ENCODE results near the gene SRL. TPM values are rescaled to one million over a fixed set of nuclear protein-coding genes. Genes with fewer than 3 reads are reported as not detected.

Gene SRL
- total RNA-seq, 1 experiment from 2014 or later: not detected

DNA sequence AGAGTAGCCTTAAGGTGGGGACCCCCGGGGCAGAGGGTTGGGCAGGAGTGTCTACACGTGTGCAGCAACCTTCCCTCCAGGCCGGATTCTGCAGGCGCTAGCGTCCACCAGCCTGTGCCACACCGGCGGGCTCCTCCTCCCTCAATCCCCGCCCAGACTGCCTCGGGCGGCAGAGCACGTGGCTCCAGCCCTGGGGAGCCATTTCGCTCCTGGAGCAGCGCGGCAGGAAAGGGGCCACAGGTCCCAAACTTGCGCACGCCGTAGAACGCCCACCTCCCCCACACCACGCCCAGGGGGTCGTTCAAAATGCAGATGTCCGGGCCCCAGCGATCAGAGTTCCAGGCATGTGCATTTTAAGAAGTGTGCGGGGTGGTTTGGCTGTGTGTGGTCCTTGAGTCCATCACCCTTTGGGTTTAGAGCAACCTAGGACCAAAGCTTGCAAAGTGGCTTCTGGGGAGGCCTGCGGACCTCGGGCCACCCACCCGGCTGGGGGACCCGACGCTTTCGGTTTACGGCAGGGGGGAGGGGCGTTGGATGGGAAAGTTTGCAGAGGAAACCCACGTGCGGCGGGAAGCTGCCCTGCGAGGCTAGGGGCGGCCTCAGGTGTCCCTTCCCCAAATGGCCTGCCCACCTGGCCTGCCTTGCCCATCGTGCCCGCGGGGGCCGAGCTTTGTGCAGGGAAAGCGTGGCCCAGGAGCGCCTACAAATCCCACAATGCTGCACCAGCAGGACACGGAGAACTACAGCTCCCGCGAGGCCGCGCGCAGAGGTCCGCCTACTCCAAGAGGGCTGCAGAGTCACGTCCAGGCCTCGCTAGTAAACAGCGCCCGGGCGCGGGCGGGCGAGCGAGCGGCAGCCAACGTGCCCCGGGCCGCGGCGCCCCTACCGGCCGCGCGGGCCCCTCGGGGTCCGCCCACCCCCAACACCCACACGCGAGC, 29.6 kb upstream of the SRL start:
- POLR2A ChIA-PET: interaction anchor here (1.2 kb wide), 1 partner anchor 74 kb away, joined by 3 read pairs; no protein-coding TSS in a partner anchor
- H3K4me1 ChIP-seq (ENCODE audit: control insufficient read depth, insufficient read depth, low read length): peaks cover 15% of the 10 kb centered on the region
- H3K36me3 ChIP-seq (ENCODE audit: control insufficient read depth, insufficient read depth, low read length): peaks cover 3% of the 10 kb centered on the region; the same call in 1 of the 2 replicates
- CTCF ChIA-PET: interaction anchor here (0.6 kb wide), 1 partner anchor 131 kb away, joined by 8 read pairs; no protein-coding TSS in a partner anchor
- DNase-seq (ENCODE audit: low read depth, low spot score) (peak; percentile 63), ATAC-seq (peak; percentile 90)
- in situ Hi-C loops (cut with HindIII; ENCODE audit: low pct_unique_long_range_greater_than_20kb, low sequenced_read_pairs) (no loop called here), intact Hi-C loops (cut with micrococcal nuclease; ENCODE audit: unreplicated experiment) (loop anchor here (5.0 kb wide), 1 partner anchor 66 kb away; no protein-coding TSS in a partner anchor)
- BruUV-seq (replicated peaks): no TSS peak
- H3K27me3 ChIP-seq (ENCODE audit: control insufficient read depth, insufficient read depth, low read length): no peaks in the 10 kb centered on the region
- H3K4me3 ChIP-seq (ENCODE audit: low read depth in 2 of 2, low read length in 2 of 2): peak overlapping the region; percentile 70 to 85
- TF ChIP-seq TCF7L2 (IDR thresholded peaks at IDR 0.05; ENCODE audit: low read depth, low read length): 0 out of 2 replicates have a peak, but pooled peaks have one; percentile 33
- TF ChIP-seq, protein P1, sequence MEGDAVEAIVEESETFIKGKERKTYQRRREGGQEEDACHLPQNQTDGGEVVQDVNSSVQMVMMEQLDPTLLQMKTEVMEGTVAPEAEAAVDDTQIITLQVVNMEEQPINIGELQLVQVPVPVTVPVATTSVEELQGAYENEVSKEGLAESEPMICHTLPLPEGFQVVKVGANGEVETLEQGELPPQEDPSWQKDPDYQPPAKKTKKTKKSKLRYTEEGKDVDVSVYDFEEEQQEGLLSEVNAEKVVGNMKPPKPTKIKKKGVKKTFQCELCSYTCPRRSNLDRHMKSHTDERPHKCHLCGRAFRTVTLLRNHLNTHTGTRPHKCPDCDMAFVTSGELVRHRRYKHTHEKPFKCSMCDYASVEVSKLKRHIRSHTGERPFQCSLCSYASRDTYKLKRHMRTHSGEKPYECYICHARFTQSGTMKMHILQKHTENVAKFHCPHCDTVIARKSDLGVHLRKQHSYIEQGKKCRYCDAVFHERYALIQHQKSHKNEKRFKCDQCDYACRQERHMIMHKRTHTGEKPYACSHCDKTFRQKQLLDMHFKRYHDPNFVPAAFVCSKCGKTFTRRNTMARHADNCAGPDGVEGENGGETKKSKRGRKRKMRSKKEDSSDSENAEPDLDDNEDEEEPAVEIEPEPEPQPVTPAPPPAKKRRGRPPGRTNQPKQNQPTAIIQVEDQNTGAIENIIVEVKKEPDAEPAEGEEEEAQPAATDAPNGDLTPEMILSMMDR (IDR thresholded peaks at IDR 0.05): no peak; the same call in 1 of the 2 replicates
- H3K27ac ChIP-seq (ENCODE audit: low read length): peak overlapping the region; percentile 95
- no peaks in the 10 kb centered on the region for H3K9me3 ChIP-seq (ENCODE audit: control insufficient read depth, insufficient read depth, low read depth, low read length)

DNA sequence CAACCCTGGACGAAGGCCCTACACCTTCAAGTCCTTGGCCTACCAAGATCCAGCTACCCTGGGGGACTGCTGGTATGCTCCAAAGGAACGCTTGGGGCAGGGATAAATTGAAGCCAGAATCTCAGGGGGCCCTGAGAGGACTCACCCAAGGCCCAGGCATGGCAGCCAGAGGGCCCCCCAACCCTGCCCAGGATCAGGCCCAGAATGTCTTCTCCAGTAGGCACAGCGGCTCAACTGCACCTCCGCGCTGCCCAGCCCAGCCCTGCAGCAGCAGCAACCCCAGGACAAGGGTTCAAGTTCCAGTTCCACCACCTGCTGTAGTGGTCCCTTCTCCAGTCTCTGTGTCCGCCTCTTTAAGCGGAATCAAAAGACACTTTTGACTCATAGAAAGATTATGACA, 28.7 kb upstream of the SRL start:
- BruUV-seq (replicated peaks): no TSS peak
- DNase-seq (ENCODE audit: low read depth, low spot score) (no peak), ATAC-seq (no peak)
- Histone ChIP-seq H3K36me3 (ENCODE audit: control insufficient read depth, insufficient read depth, low read length) (peaks cover 3% of the 10 kb centered on the region; the same call in 1 of the 2 replicates), H3K27ac (ENCODE audit: low read length) (peak overlapping the region; percentile 95), H3K4me1 (ENCODE audit: control insufficient read depth, insufficient read depth, low read length) (peaks cover 15% of the 10 kb centered on the region), H3K27me3 (ENCODE audit: control insufficient read depth, insufficient read depth, low read length) (no peaks in the 10 kb centered on the region), H3K9me3 (ENCODE audit: control insufficient read depth, insufficient read depth, low read depth, low read length) (no peaks in the 10 kb centered on the region), H3K4me3 (ENCODE audit: low read depth in 2 of 2, low read length in 2 of 2) (peak overlapping the region; percentile 70 to 85)
- intact Hi-C loops (cut with micrococcal nuclease; ENCODE audit: unreplicated experiment) (loop anchor here (5.0 kb wide), 1 partner anchor 67 kb away; no protein-coding TSS in a partner anchor), in situ Hi-C loops (cut with HindIII; ENCODE audit: low pct_unique_long_range_greater_than_20kb, low sequenced_read_pairs) (no loop called here)
- ChIA-PET POLR2A (no interaction called here), CTCF (no interaction called here)
- TF ChIP-seq, protein P2, sequence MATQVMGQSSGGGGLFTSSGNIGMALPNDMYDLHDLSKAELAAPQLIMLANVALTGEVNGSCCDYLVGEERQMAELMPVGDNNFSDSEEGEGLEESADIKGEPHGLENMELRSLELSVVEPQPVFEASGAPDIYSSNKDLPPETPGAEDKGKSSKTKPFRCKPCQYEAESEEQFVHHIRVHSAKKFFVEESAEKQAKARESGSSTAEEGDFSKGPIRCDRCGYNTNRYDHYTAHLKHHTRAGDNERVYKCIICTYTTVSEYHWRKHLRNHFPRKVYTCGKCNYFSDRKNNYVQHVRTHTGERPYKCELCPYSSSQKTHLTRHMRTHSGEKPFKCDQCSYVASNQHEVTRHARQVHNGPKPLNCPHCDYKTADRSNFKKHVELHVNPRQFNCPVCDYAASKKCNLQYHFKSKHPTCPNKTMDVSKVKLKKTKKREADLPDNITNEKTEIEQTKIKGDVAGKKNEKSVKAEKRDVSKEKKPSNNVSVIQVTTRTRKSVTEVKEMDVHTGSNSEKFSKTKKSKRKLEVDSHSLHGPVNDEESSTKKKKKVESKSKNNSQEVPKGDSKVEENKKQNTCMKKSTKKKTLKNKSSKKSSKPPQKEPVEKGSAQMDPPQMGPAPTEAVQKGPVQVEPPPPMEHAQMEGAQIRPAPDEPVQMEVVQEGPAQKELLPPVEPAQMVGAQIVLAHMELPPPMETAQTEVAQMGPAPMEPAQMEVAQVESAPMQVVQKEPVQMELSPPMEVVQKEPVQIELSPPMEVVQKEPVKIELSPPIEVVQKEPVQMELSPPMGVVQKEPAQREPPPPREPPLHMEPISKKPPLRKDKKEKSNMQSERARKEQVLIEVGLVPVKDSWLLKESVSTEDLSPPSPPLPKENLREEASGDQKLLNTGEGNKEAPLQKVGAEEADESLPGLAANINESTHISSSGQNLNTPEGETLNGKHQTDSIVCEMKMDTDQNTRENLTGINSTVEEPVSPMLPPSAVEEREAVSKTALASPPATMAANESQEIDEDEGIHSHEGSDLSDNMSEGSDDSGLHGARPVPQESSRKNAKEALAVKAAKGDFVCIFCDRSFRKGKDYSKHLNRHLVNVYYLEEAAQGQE (IDR thresholded peaks at IDR 0.05; ENCODE audit: insufficient read depth in 1 of 2, low read depth in 2 of 2, low read length in 1 of 2): no peak
- no peak for TF ChIP-seq POLR2AphosphoS5 (IDR thresholded peaks at IDR 0.05; ENCODE audit: low read depth, low read length)
- TF ChIP-seq SIN3A (IDR thresholded peaks at IDR 0.05; ENCODE audit: borderline replicate concordance, insufficient read depth, low read depth, low read length): no peak
- no peak for TF ChIP-seq TCF7L2 (IDR thresholded peaks at IDR 0.05; ENCODE audit: low read depth, low read length)
- TF ChIP-seq, protein P1 (IDR thresholded peaks at IDR 0.05): no peak; the same call in 1 of the 2 replicates
